HG03354 (cell line): ENCODE measurements around the gene SETBP1.
A peak's percentile ranks its signal among the peaks of the same experiment; 100 is the strongest.

Experiments used
- ATAC-seq: cut with Tn5 transposase; IDR thresholded peaks from one replicate; pipeline ENCODE4 v1.9.1; 2021; ENCODE audit warnings: mild to moderate bottlenecking; ENCODE audit not compliant: unreplicated experiment, poor library complexity, severe bottlenecking

SETBP1 gene

GRCh38 chr18:45068400-45069094 lies 387.9 kb downstream of the SETBP1 start:
- peak; percentile 71 for ATAC-seq

- ATAC-seq: no peak
These were observed 388.9 kb downstream of the SETBP1 start for GRCh38 chr18:45069546-45069945.

- ATAC-seq: no peak
These were observed 391.3 kb downstream of the SETBP1 start for GRCh38 chr18:45071956-45072355.

- ATAC-seq: no peak
These were observed 392.9 kb downstream of the SETBP1 start for GRCh38 chr18:45073556-45073955.

GRCh38 chr18:45081566-45082181 lies 401.0 kb downstream of the SETBP1 start:
- ATAC-seq: no peak

GRCh38 chr18:45083226-45083855 lies 402.7 kb downstream of the SETBP1 start:
- no peak for ATAC-seq

GRCh38 chr18:45084206-45084605 lies 403.5 kb downstream of the SETBP1 start:
- ATAC-seq: no peak

GRCh38 chr18:45085916-45086624 lies 405.4 kb downstream of the SETBP1 start:
- no peak for ATAC-seq

- no peak for ATAC-seq
These were observed 406.1 kb downstream of the SETBP1 start for GRCh38 chr18:45086777-45087176.

GRCh38 chr18:45090526-45091140 lies 409.9 kb downstream of the SETBP1 start:
- no peak for ATAC-seq

- ATAC-seq: no peak
These were observed 419.8 kb downstream of the SETBP1 start for GRCh38 chr18:45100321-45101105.

- no peak for ATAC-seq
These were observed 421.4 kb downstream of the SETBP1 start for GRCh38 chr18:45102126-45102525.

- no peak for ATAC-seq
These were observed 422.2 kb downstream of the SETBP1 start for GRCh38 chr18:45102863-45103262.

GRCh38 chr18:45103319-45104048 lies 422.8 kb downstream of the SETBP1 start:
- peak; percentile 47 for ATAC-seq

- peak; percentile 17 for ATAC-seq
These were observed 423.3 kb downstream of the SETBP1 start for GRCh38 chr18:45104049-45104395.

GRCh38 chr18:45106331-45106774 lies 425.7 kb downstream of the SETBP1 start:
- ATAC-seq: peak; percentile 92

GRCh38 chr18:45107425-45107824 lies 426.7 kb downstream of the SETBP1 start:
- ATAC-seq: no peak

GRCh38 chr18:45108754-45109153 lies 428.1 kb downstream of the SETBP1 start:
- no peak for ATAC-seq

GRCh38 chr18:45109271-45109670 lies 428.6 kb downstream of the SETBP1 start:
- ATAC-seq: no peak
